Uterus (tissue), 4 donors: Measurements from ENCODE around the gene DERL2. TPM values are rescaled to one million over a fixed set of nuclear protein-coding genes. Genes with fewer than 3 reads are reported as not detected.
A peak's percentile ranks its signal among the peaks of the same experiment; 100 is the strongest.

Experiments used
- DNase-seq, 2 donors: peaks; one replicate each; pipeline ENCODE4 v3.0.0-alpha.2; 2019 to 2020
- H3K27ac ChIP-seq, 2 donors: fragments of 200-600 bp; sonication (generic); 1 replicate in 1 of 2; 2 replicates in 1 of 2; pipeline ENCODE4 v1.5.1; 2016 to 2018
- H3K27me3 ChIP-seq, 2 donors: fragments of 200-600 bp; sonication (generic); one replicate each; pipeline ENCODE4 v1.5.1; 2018 to 2019; ENCODE audit warnings: control low read depth in 1 of 2
- H3K36me3 ChIP-seq, 2 donors: fragments of 200-600 bp; sonication (generic); one replicate each; pipeline ENCODE4 v1.5.1; 2019; ENCODE audit warnings: control low read depth in 1 of 2
- H3K4me1 ChIP-seq, 2 donors: fragments of 200-600 bp; sonication (generic); one replicate each; pipeline ENCODE4 v1.5.1; 2018 to 2019; ENCODE audit warnings: control low read depth in 1 of 2
- H3K4me3 ChIP-seq, 2 donors: fragments of 200-600 bp; sonication (generic); 1 replicate in 1 of 2; 2 replicates in 1 of 2; pipeline ENCODE4 v1.5.1; 2018 to 2019; ENCODE audit warnings: mild to moderate bottlenecking in 1 of 2
- H3K9me3 ChIP-seq, 2 donors: fragments of 200-600 bp; sonication (generic); one replicate each; pipeline ENCODE4 v1.5.1; 2019; ENCODE audit warnings: control low read depth in 1 of 2
- CTCF ChIP-seq, 4 experiments: fragments of 200-600 bp in 2 of 4; fragments of 450-650 bp in 2 of 4; sonication (generic) in 2 of 4; IDR thresholded peaks; one replicate each; pipeline ENCODE4 v1.5.1; 2016 to 2019; ENCODE audit warnings: antibody characterized with exemption in 4 of 4, mild to moderate bottlenecking in 2 of 4, moderate library complexity in 1 of 4
- POLR2A ChIP-seq, 2 donors: fragments of 450-650 bp; IDR thresholded peaks; one replicate each; pipeline ENCODE4 v1.6.1; 2016; ENCODE audit warnings: antibody characterized with exemption in 2 of 2, mild to moderate bottlenecking in 1 of 2, moderate library complexity in 1 of 2
- intact Hi-C: fragments of 100-400 bp; cut with DNase I; formaldehyde crosslinking; loops from one replicate; pipeline ENCODE4 v1.15.1; 2023; ENCODE audit warnings: low total_unique reads
- total RNA-seq, 4 donors: library from RNA; depleted of rRNA in 3 of 4; stranded (reverse); fragments of >200 nt in 3 of 4; gene quantifications; one replicate each; pipeline versions ENCODE4 v1.1.0 to v1.2.4, GENCODE V29; 2014 to 2023
- donor health status: DM: yes; HTN: yes; CAD: no.

Gene DERL2
- total RNA-seq, 4 donors from 2014 or later, result 10.2 to 61.4 (median 47.0) TPM

GRCh38 chr17:5478992-5479391, 7.0 kb downstream of the DERL2 start:
- TF ChIP-seq CTCF (IDR thresholded peaks at IDR 0.05), result no peak
- TF ChIP-seq POLR2A (IDR thresholded peaks at IDR 0.05), result no peak
- Histone ChIP-seq H3K36me3 (no peaks in the 10 kb centered on the region), H3K27ac (no peak overlapping the region), H3K9me3 (no peaks in the 10 kb centered on the region), H3K27me3 (no peaks in the 10 kb centered on the region), H3K4me3 (no peak overlapping the region), H3K4me1 (no peaks in the 10 kb centered on the region)
- intact Hi-C loops, result no loop called here
- no peak for DNase-seq

GRCh38 chr17:5473906-5474305, 12.1 kb downstream of the DERL2 start:
- no peak overlapping the region for H3K27ac ChIP-seq
- H3K4me3 ChIP-seq, result no peak overlapping the region
- no peaks in the 10 kb centered on the region for H3K9me3 ChIP-seq
- no peaks in the 10 kb centered on the region for H3K27me3 ChIP-seq
- H3K4me1 ChIP-seq, result no peaks in the 10 kb centered on the region
- no peak for DNase-seq
- no peaks in the 10 kb centered on the region for H3K36me3 ChIP-seq
- TF ChIP-seq CTCF (IDR thresholded peaks at IDR 0.05), result no peak
- TF ChIP-seq POLR2A (IDR thresholded peaks at IDR 0.05), result no peak
- intact Hi-C loops, result no loop called here

GRCh38 chr17:5472511-5472910, 13.5 kb downstream of the DERL2 start:
- intact Hi-C loops, result no loop called here
- Histone ChIP-seq H3K27ac (no peak overlapping the region), H3K9me3 (no peaks in the 10 kb centered on the region), H3K4me1 (peaks cover 0 to 5% of the 10 kb centered on the region in 2 donors), H3K27me3 (no peaks in the 10 kb centered on the region), H3K4me3 (no peak overlapping the region), H3K36me3 (no peaks in the 10 kb centered on the region)
- TF ChIP-seq CTCF (IDR thresholded peaks at IDR 0.05) (no peak), POLR2A (IDR thresholded peaks at IDR 0.05) (no peak)
- DNase-seq, result no peak

GRCh38 chr17:5468075-5468473, 17.9 kb downstream of the DERL2 start:
- peak overlapping the region in 1 of 2 donors; percentile 80 for H3K27ac ChIP-seq
- intact Hi-C loops, result no loop called here
- TF ChIP-seq CTCF (IDR thresholded peaks at IDR 0.05) (no peak), POLR2A (IDR thresholded peaks at IDR 0.05) (no peak)

GRCh38 chr17:5467416-5467815, 18.6 kb downstream of the DERL2 start:
- no peak overlapping the region for H3K27ac ChIP-seq
- no peaks in the 10 kb centered on the region for H3K36me3 ChIP-seq
- H3K9me3 ChIP-seq, result no peaks in the 10 kb centered on the region
- H3K4me1 ChIP-seq, result peaks cover 10 to 12% of the 10 kb centered on the region in 2 donors
- TF ChIP-seq CTCF (IDR thresholded peaks at IDR 0.05) (no peak), POLR2A (IDR thresholded peaks at IDR 0.05) (no peak)
- DNase-seq, result no peak
- no peaks in the 10 kb centered on the region for H3K27me3 ChIP-seq
- intact Hi-C loops, result no loop called here
- H3K4me3 ChIP-seq, result peak overlapping the region; percentile 87 to 92

More at GRCh38 chr17:5468075-5468473, 17.9 kb downstream of the DERL2 start:
- peak overlapping the region; percentile 87 to 92 for H3K4me3 ChIP-seq
- no peaks in the 10 kb centered on the region for H3K36me3 ChIP-seq
- no peaks in the 10 kb centered on the region for H3K27me3 ChIP-seq
- no peaks in the 10 kb centered on the region for H3K9me3 ChIP-seq
- no peak for DNase-seq
- peaks cover 10 to 12% of the 10 kb centered on the region in 2 donors for H3K4me1 ChIP-seq
